ENCODE measurements around the gene OCIAD1.

The OCIAD1 gene

DNA sequence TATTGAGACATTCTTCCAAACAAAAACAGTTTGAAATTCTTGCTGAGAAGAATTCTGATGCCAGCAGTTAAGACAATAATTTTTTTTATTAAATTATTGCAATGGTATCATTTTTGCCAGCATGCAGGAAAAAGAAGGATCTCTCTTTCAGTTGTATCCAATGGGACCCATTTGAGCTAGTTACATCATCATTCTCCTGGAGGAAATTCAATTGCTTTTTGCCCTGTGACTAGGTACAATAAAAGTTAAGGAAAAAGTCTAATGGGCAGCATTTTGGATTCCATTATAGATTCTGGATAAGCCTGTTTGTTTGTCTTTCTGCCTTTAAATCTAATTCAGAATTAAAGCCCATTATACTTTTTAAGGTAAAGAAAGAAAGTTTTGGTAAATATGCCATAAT is 40.3 kb upstream of the OCIAD1 start:
- TF ChIP-seq CREB1 (IDR thresholded peaks at IDR 0.05; ENCODE audit: low read depth) (no peak), EP300 (IDR thresholded peaks at IDR 0.05; ENCODE audit: borderline replicate concordance) (no peak), TEAD4 (IDR thresholded peaks at IDR 0.05) (no peak), TCF12 (IDR thresholded peaks at IDR 0.05; ENCODE audit: low read depth) (no peak)

DNA sequence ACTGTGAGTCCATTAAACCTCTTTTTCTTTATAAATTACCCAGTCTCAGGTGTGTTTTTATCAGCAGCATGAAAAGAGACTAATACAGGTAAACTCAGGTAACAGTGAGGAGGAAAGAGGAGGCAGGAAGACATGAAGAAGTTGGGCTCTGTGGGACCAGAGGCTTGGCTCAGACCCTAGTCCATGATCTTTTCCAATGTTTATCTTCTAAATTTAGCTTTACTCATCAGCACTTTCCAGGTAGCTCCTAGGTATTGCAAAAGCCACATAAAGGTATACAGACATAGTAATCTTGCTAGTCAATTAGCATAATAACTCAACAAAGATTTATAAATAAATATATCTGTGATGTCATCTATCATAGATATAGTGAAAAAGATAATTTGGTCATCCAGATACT is 39.6 kb upstream of the OCIAD1 start:
- TF ChIP-seq, protein P1, sequence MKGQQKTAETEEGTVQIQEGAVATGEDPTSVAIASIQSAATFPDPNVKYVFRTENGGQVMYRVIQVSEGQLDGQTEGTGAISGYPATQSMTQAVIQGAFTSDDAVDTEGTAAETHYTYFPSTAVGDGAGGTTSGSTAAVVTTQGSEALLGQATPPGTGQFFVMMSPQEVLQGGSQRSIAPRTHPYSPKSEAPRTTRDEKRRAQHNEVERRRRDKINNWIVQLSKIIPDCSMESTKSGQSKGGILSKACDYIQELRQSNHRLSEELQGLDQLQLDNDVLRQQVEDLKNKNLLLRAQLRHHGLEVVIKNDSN (IDR thresholded peaks at IDR 0.05), result no peak
- TF ChIP-seq TAF1 (IDR thresholded peaks at IDR 0.05; ENCODE audit: low read depth) (no peak), CREB1 (IDR thresholded peaks at IDR 0.05; ENCODE audit: low read depth) (no peak), TCF12 (IDR thresholded peaks at IDR 0.05; ENCODE audit: low read depth) (no peak)

- TF ChIP-seq EGR1 (IDR thresholded peaks at IDR 0.05) (no peak), TCF12 (IDR thresholded peaks at IDR 0.05; ENCODE audit: low read depth) (no peak), ZBTB7A (IDR thresholded peaks at IDR 0.05; ENCODE audit: low read depth) (no peak), MAX (IDR thresholded peaks at IDR 0.05) (no peak), FOXM1 (IDR thresholded peaks at IDR 0.05; ENCODE audit: borderline replicate concordance, low read depth) (no peak), TEAD4 (IDR thresholded peaks at IDR 0.05) (no peak), RAD21 (IDR thresholded peaks at IDR 0.05; ENCODE audit: low read depth) (no peak), TAF1 (IDR thresholded peaks at IDR 0.05; ENCODE audit: low read depth) (no peak), REST (IDR thresholded peaks at IDR 0.05; ENCODE audit: low read depth) (no peak), EP300 (IDR thresholded peaks at IDR 0.05; ENCODE audit: borderline replicate concordance) (no peak), YY1 (IDR thresholded peaks at IDR 0.05; ENCODE audit: low read depth) (no peak), CEBPB (IDR thresholded peaks at IDR 0.05) (no peak), NFIC (IDR thresholded peaks at IDR 0.05) (no peak), CREB1 (IDR thresholded peaks at IDR 0.05; ENCODE audit: low read depth) (no peak)
- TF ChIP-seq, protein P1 (IDR thresholded peaks at IDR 0.05), result no peak
Observed at GRCh38 chr4:48792348-48793006, 38.4 kb upstream of the OCIAD1 start.

- TF ChIP-seq EGR1 (IDR thresholded peaks at IDR 0.05) (no peak), CEBPB (IDR thresholded peaks at IDR 0.05) (no peak), RAD21 (IDR thresholded peaks at IDR 0.05; ENCODE audit: low read depth) (no peak), TAF1 (IDR thresholded peaks at IDR 0.05; ENCODE audit: low read depth) (no peak), YY1 (IDR thresholded peaks at IDR 0.05; ENCODE audit: low read depth) (no peak), CREB1 (IDR thresholded peaks at IDR 0.05; ENCODE audit: low read depth) (no peak), EP300 (IDR thresholded peaks at IDR 0.05; ENCODE audit: borderline replicate concordance) (no peak), REST (IDR thresholded peaks at IDR 0.05; ENCODE audit: low read depth) (no peak), NFIC (IDR thresholded peaks at IDR 0.05) (no peak), TCF12 (IDR thresholded peaks at IDR 0.05; ENCODE audit: low read depth) (no peak), FOXM1 (IDR thresholded peaks at IDR 0.05; ENCODE audit: borderline replicate concordance, low read depth) (no peak), ZBTB7A (IDR thresholded peaks at IDR 0.05; ENCODE audit: low read depth) (no peak), MAX (IDR thresholded peaks at IDR 0.05) (no peak), TEAD4 (IDR thresholded peaks at IDR 0.05) (no peak)
- TF ChIP-seq, protein P1 (IDR thresholded peaks at IDR 0.05), result no peak
Observed at GRCh38 chr4:48795108-48795507, 35.8 kb upstream of the OCIAD1 start.

GRCh38 chr4:48796191-48796926 is 34.5 kb upstream of the OCIAD1 start:
- TF ChIP-seq TEAD4 (IDR thresholded peaks at IDR 0.05) (no peak), REST (IDR thresholded peaks at IDR 0.05; ENCODE audit: low read depth) (no peak), FOXM1 (IDR thresholded peaks at IDR 0.05; ENCODE audit: borderline replicate concordance, low read depth) (no peak), TAF1 (IDR thresholded peaks at IDR 0.05; ENCODE audit: low read depth) (no peak), CREB1 (IDR thresholded peaks at IDR 0.05; ENCODE audit: low read depth) (no peak), RAD21 (IDR thresholded peaks at IDR 0.05; ENCODE audit: low read depth) (no peak)
